ENCODE results near the gene ZNF19. TPM values are rescaled to one million over a fixed set of nuclear protein-coding genes. Genes with fewer than 3 reads are reported as not detected.

The ZNF19 gene
- total and polyA plus RNA-seq, 4 donors, result 0.73 to 2.7 (median 1.9) TPM

GRCh38 chr16:71528863-71529262 lies 39.7 kb upstream of the ZNF19 start:
- WGBS, result 74% methylated on average over 4 of the region's 4 CpGs
- Histone ChIP-seq H3K4me1 (ENCODE audit: control insufficient read depth in 4 of 4, insufficient read depth in 4 of 4, low read length in 3 of 4) (no peaks in the 10 kb centered on the region), H3K36me3 (ENCODE audit: control insufficient read depth in 4 of 4, insufficient read depth in 3 of 4, low read depth in 1 of 4, low read length in 3 of 4) (no peaks in the 10 kb centered on the region), H3K27ac (ENCODE audit: low read depth in 1 of 2, low read length in 2 of 2) (no peak overlapping the region), H3K9ac (ENCODE audit: low read depth in 1 of 2, low read length in 2 of 2) (no peak overlapping the region), H3K27me3 (ENCODE audit: control insufficient read depth in 4 of 4, insufficient read depth in 4 of 4, low read length in 3 of 4) (peaks cover 0 to 2% (median 0%) of the 10 kb centered on the region in 4 donors), H3K9me3 (ENCODE audit: control insufficient read depth in 4 of 4, low read length in 3 of 4) (no peaks in the 10 kb centered on the region), H3K4me3 (ENCODE audit: low read depth in 1 of 3, low read length in 3 of 3) (no peak overlapping the region)
- DNase-seq (ENCODE audit: low spot score), result no peak
- TF ChIP-seq TAF1 (conservative IDR thresholded peaks at IDR 0.05), result no peak
- no peak for TF ChIP-seq RAD21 (IDR thresholded peaks at IDR 0.05)
- TF ChIP-seq JUND (IDR thresholded peaks at IDR 0.05), result no peak
- no peak for TF ChIP-seq HNF4A (conservative IDR thresholded peaks at IDR 0.05)
- TF ChIP-seq FOXA1 (IDR thresholded peaks at IDR 0.05), result no peak
- no peak for TF ChIP-seq YY1 (IDR thresholded peaks at IDR 0.05)
- no peak for TF ChIP-seq HNF4G (IDR thresholded peaks at IDR 0.05)
- no peak for TF ChIP-seq EGR1 (IDR thresholded peaks at IDR 0.05; ENCODE audit: low read depth in 2 of 2)
- TF ChIP-seq ATF3 (IDR thresholded peaks at IDR 0.05), result no peak
- TF ChIP-seq CTCF (IDR thresholded peaks at IDR 0.05; ENCODE audit: low read depth, low read length, missing input control), result no peak
- TF ChIP-seq RXRA (IDR thresholded peaks at IDR 0.05), result no peak

GRCh38 chr16:71528257-71528656 lies 39.1 kb upstream of the ZNF19 start:
- Histone ChIP-seq H3K4me3 (ENCODE audit: low read depth in 1 of 3, low read length in 3 of 3) (no peak overlapping the region), H3K9me3 (ENCODE audit: control insufficient read depth in 4 of 4, low read length in 3 of 4) (no peaks in the 10 kb centered on the region), H3K27ac (ENCODE audit: low read depth in 1 of 2, low read length in 2 of 2) (no peak overlapping the region), H3K9ac (ENCODE audit: low read depth in 1 of 2, low read length in 2 of 2) (no peak overlapping the region), H3K36me3 (ENCODE audit: control insufficient read depth in 4 of 4, insufficient read depth in 3 of 4, low read depth in 1 of 4, low read length in 3 of 4) (no peaks in the 10 kb centered on the region), H3K27me3 (ENCODE audit: control insufficient read depth in 4 of 4, insufficient read depth in 4 of 4, low read length in 3 of 4) (peaks cover 0 to 2% (median 0%) of the 10 kb centered on the region in 4 donors), H3K4me1 (ENCODE audit: control insufficient read depth in 4 of 4, insufficient read depth in 4 of 4, low read length in 3 of 4) (no peaks in the 10 kb centered on the region)
- WGBS, result 90% methylated on average over 1 of the region's 1 CpG
- no peak for DNase-seq (ENCODE audit: low spot score)
- TF ChIP-seq ATF3 (IDR thresholded peaks at IDR 0.05) (no peak), HNF4A (conservative IDR thresholded peaks at IDR 0.05) (no peak), YY1 (IDR thresholded peaks at IDR 0.05) (no peak), CTCF (IDR thresholded peaks at IDR 0.05; ENCODE audit: low read depth, low read length, missing input control) (no peak), MAX (IDR thresholded peaks at IDR 0.05) (no peak), FOXA1 (IDR thresholded peaks at IDR 0.05) (no peak), JUND (IDR thresholded peaks at IDR 0.05) (no peak), TAF1 (conservative IDR thresholded peaks at IDR 0.05) (no peak), NR2F2 (IDR thresholded peaks at IDR 0.05) (no peak), RAD21 (IDR thresholded peaks at IDR 0.05) (no peak)
- TF ChIP-seq, protein P1, sequence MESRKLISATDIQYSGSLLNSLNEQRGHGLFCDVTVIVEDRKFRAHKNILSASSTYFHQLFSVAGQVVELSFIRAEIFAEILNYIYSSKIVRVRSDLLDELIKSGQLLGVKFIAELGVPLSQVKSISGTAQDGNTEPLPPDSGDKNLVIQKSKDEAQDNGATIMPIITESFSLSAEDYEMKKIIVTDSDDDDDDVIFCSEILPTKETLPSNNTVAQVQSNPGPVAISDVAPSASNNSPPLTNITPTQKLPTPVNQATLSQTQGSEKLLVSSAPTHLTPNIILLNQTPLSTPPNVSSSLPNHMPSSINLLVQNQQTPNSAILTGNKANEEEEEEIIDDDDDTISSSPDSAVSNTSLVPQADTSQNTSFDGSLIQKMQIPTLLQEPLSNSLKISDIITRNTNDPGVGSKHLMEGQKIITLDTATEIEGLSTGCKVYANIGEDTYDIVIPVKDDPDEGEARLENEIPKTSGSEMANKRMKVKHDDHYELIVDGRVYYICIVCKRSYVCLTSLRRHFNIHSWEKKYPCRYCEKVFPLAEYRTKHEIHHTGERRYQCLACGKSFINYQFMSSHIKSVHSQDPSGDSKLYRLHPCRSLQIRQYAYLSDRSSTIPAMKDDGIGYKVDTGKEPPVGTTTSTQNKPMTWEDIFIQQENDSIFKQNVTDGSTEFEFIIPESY (IDR thresholded peaks at IDR 0.05), result no peak

Data from liver (tissue), 9 donors.